Activated naive CD4-positive, alpha-beta T cell treated with anti-CD3 and anti-CD28 coated beads, Interleukin-2, amount 10 ng/mL, durations not matched to agents 7 days and 5 days (primary cell): ENCODE data around the gene SPINK4.

Experiments used
- CTCF ChIA-PET: fragments of 350-600 bp; sonication (Branson Sonifier 250); formaldehyde crosslinking; loops from one replicate; lab custom pipeline; 2021; ENCODE audit warnings: antibody characterized with exemption; lab: Charles Lee
- DNase-seq: peaks from one replicate; pipeline ENCODE4 v3.0.0-alpha.2; 2020
- H3K27ac Mint-ChIP-seq: one replicate; pipeline ENCODE4 v1.8.0; 2021; ENCODE audit warnings: mild to moderate bottlenecking, moderate library complexity, mixed read lengths
- H3K27me3 Mint-ChIP-seq: one replicate; pipeline ENCODE4 v1.8.0; 2021; ENCODE audit warnings: mild to moderate bottlenecking, mixed read lengths
- H3K36me3 Mint-ChIP-seq: one replicate; pipeline ENCODE4 v1.8.0; 2021; ENCODE audit warnings: mixed read lengths
- H3K4me1 Mint-ChIP-seq: one replicate; pipeline ENCODE4 v1.8.0; 2021; ENCODE audit warnings: mixed read lengths
- H3K4me3 Mint-ChIP-seq: one replicate; pipeline ENCODE4 v1.8.0; 2021; ENCODE audit warnings: mild to moderate bottlenecking, moderate library complexity, mixed read lengths
- H3K9me3 Mint-ChIP-seq: one replicate; pipeline ENCODE4 v1.8.0; 2021; ENCODE audit warnings: mixed read lengths

Gene SPINK4

DNA sequence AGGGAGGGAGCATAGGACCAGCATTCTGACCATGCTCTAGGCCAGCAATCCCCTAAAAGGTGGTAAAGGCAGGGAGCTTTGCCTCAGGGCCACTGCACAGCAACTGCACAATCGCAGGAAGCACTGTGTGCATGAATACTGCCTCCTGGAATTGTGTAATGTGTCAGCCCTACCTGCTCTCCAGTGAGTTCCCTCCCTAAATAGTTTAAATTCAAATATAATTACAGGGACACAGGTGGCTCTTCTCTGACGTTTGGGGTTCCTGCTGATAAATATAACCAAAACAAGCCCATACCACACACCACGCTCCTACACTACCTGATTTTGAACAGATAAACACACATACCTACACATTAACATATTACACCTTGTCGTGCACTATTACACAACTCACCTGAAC, 15.5 kb downstream of the SPINK4 start:
- Mint-ChIP-seq H3K9me3 (no peaks in the 10 kb centered on the region), H3K4me1 (peaks cover 2% of the 10 kb centered on the region), H3K36me3 (peaks cover 58% of the 10 kb centered on the region), H3K27me3 (no peaks in the 10 kb centered on the region), H3K27ac (no peak overlapping the region), H3K4me3 (no peak overlapping the region)
- no peak for DNase-seq
- CTCF ChIA-PET, result no interaction called here

DNA sequence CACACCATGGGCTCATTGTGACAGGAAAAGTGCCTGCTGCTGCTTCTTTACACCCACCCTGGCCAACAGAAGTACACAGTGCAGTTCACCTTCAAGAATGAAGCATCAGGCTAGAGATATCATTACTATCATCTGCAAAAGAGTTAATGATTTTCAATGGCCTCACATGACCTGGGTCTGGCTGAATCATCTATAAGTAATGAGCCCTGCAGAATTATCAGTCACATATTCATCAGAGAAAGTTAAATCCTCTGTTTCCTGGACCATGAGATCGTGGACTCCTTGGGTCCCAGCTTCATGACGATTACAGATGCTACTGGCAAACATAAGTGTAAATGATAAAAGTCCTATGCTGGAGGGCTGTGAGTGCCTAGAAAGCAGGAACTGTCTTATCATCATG, 16.3 kb downstream of the SPINK4 start:
- DNase-seq, result no peak
- CTCF ChIA-PET, result no interaction called here
- Mint-ChIP-seq H3K4me3 (no peak overlapping the region), H3K9me3 (no peaks in the 10 kb centered on the region), H3K36me3 (peaks cover 64% of the 10 kb centered on the region), H3K27ac (no peak overlapping the region), H3K27me3 (no peaks in the 10 kb centered on the region), H3K4me1 (peaks cover 6% of the 10 kb centered on the region)

DNA sequence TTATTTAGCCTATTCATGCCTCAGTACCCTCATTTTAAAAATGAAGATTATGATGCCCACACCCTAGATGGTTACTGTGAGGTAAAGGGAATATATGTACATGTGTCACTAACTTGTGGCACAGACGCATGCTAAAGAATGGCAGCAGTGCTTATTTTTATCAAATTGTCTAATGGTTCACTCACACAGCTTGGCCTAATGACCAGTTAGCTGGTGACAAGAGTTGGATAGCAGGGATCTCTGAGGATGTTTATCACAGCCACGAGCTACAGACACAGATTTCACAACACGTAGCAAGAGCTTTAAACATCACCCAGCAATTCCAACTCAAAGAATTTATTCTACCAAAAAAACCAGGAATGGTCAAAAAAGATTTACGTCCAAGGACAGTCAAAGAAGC, 17.3 kb downstream of the SPINK4 start:
- Mint-ChIP-seq H3K27me3 (no peaks in the 10 kb centered on the region), H3K4me1 (peaks cover 12% of the 10 kb centered on the region), H3K9me3 (no peaks in the 10 kb centered on the region), H3K36me3 (peaks cover 67% of the 10 kb centered on the region), H3K4me3 (no peak overlapping the region), H3K27ac (no peak overlapping the region)
- DNase-seq, result no peak
- CTCF ChIA-PET, result no interaction called here

DNA sequence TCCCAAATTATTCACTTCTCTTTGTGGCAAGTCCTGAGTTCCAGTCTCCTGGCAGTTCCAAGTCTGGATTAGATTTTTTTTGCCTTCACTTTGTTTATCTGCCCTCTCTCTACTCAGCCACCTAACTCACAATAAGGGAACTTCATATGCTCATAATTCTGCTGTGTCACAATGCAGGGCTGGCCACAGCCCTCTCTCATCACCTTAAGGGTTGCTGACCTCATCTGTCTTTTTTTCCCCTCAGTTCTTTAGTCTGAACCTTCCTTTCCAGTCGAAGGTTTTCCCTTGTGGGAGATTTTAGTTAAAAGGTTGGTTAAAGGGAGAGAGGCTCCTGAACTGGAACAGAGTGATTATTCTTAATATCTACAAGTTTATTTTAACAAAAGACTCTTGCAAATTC, 20.4 kb downstream of the SPINK4 start:
- Mint-ChIP-seq H3K36me3 (peaks cover 62% of the 10 kb centered on the region), H3K4me3 (no peak overlapping the region), H3K4me1 (peaks cover 26% of the 10 kb centered on the region), H3K27ac (no peak overlapping the region), H3K27me3 (no peaks in the 10 kb centered on the region), H3K9me3 (no peaks in the 10 kb centered on the region)
- no peak for DNase-seq
- CTCF ChIA-PET, result no interaction called here

DNA sequence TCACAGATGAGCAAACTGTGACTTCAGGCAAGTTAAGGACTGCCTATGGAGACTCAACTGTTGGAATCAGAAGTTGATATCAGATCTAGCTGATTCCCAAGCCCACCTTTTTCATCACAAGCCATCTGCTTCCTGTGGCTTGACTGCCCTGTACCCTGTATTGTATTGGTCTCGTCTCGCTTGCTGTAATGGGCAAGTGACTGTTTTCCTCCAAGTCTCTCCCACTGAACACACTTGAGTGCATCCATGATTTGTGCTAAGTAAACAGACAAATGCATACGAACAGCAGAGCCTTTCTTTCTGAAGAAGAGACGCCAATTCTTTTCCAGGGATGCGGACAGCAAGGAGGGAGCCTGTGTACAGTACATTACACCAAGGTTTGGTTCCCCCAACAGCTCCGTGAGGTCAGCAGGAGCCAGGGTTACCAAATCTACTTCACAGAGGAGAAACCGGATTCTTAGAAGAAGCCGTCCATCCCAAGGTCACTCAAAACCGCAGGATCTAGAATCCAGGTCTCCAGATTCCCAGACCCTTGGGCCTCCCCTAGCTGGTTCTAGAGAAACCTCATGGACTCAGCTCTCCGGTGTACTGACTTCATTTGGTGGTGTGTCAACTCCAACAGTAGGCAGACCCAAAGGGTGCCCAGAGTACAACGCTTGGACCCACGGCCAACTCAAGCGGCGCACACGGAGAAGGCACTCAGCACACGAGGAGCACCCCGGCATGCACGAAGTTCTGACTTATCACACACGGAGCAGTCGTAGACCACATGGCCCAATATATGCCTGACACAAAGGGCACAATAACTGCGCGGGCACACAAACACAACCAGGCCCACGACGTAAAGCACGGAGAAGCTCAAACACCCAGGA, 23.4 kb downstream of the SPINK4 start:
- no peaks in the 10 kb centered on the region for H3K9me3 Mint-ChIP-seq
- peak overlapping the region; percentile 87 for H3K27ac Mint-ChIP-seq
- peaks cover 62% of the 10 kb centered on the region for H3K36me3 Mint-ChIP-seq
- H3K4me3 Mint-ChIP-seq, result peak overlapping the region; percentile 83
- CTCF ChIA-PET, result interaction anchor here (0.9 to 1.2 kb wide), 3 partner anchors 24 to 220 kb away, joined by 3 to 5 read pairs (median 3); no protein-coding TSS in a partner anchor
- H3K27me3 Mint-ChIP-seq, result no peaks in the 10 kb centered on the region
- peaks cover 54% of the 10 kb centered on the region for H3K4me1 Mint-ChIP-seq
- no peak for DNase-seq

DNA sequence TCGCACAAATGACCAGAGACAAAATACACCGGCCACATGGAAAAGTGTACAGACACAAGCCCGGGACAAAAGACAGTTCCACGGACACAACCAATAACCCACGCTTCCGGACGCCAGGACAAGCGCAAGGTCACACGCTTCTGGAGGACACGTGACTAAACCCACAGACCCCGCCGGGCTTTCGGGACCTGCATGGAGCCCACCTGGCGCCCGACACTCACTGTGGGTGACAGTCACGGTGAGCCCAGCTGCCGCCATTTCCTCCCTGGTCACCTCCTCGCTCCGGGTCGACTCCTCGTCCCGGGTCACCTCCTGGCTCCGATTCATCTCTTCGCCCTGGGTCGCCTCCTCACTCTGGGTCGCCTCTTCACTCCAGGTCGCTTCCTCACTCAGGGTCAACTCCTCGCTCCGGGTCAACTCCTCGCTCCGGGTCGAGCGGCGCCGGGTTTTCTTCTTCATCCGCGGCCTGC, 24.1 kb downstream of the SPINK4 start:
- Mint-ChIP-seq H3K9me3 (no peaks in the 10 kb centered on the region), H3K4me3 (peak overlapping the region; percentile 83), H3K27me3 (no peaks in the 10 kb centered on the region), H3K27ac (peak overlapping the region; percentile 87), H3K36me3 (peaks cover 58% of the 10 kb centered on the region), H3K4me1 (peaks cover 55% of the 10 kb centered on the region)
- peak; percentile 72 for DNase-seq
- CTCF ChIA-PET, result interaction anchor here (0.9 to 1.2 kb wide), 3 partner anchors 23 to 221 kb away, joined by 3 to 5 read pairs (median 3); no protein-coding TSS in a partner anchor

DNA sequence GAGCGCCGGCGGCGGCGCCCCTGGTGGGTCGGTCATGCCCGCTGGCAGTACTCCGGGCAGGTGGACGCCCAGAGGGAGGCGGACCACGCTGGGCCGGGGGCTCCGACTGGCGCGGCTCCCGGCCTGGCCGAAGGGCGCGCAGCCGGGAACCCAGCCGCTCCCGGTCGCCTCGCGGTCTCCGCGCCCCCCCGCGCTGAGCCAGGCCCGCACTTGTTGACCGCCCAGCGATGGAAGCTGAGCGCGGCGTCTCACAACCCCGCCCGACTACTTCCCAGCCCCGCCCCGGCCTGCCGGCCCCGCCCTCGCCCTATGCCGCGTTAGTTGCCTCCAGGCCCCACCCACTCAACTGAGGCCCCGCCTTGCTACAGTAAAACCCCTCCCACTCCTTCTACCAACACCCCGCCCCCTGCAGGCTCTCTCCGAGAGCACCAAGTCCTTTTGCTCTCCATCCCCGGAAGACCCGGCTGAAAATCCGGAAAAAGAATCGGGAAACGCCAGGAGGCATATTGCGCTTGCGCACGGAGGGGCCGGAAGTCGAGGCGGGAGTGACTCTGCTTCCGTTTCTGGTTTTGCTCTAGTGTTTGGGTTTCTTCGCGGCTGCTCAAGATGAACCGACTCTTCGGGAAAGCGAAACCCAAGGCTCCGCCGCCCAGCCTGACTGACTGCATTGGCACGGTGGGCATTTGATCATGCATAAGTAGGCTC, 24.7 kb downstream of the SPINK4 start, which contains the start of the genes BAG1 and CHMP5:
Gene BAG1 (minus strand): TSS at position 236 of the 705 bp plus-strand sequence.
Gene CHMP5 (plus strand): TSS at position 577 of the 705 bp plus-strand sequence. CDS start 30 bp downstream, at position 607.
- H3K9me3 Mint-ChIP-seq, result no peaks in the 10 kb centered on the region
- peaks cover 54% of the 10 kb centered on the region for H3K36me3 Mint-ChIP-seq
- H3K27me3 Mint-ChIP-seq, result no peaks in the 10 kb centered on the region
- peak within 1 kb of the TSS; percentile 96 for H3K27ac Mint-ChIP-seq
- peak; percentile 100 for DNase-seq
- H3K4me1 Mint-ChIP-seq, result peaks cover 55% of the 10 kb centered on the region
- CTCF ChIA-PET, result interaction anchor here (0.9 kb wide), 1 partner anchor 38 kb away, joined by 5 read pairs; no protein-coding TSS in a partner anchor
- H3K4me3 Mint-ChIP-seq, result peak within 1 kb of the TSS; percentile 83

DNA sequence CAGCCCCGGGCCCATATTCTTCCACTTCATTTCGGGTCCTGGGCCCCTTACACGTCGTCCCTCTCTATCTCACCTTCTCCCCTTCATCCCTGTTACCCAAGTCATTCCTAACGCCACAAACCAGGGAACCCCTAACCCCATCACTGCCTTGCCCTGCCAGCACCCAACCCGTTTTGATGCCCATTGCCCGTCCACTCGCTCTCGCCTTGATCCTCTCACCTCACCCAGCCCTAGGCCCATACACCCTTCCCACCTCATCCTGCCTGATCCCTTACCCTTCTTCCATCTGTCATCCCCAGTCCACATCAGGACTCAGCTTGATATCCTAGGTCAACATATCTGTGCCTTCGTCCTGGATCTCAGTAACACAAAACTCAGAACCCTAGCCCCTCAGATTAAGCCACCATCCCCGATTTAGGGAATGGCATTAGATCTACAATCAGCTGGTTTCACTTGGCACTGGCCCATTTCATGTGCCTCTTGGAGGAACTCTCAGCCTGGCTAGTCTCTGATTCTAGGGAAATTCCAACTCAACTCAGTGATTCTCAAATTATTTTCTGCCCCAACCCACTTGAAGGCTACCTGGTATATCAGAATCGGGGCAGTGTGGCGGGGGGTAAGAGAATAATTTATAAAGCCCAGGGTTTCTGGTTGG, 25.4 kb downstream of the SPINK4 start:
- Mint-ChIP-seq H3K27me3 (no peaks in the 10 kb centered on the region), H3K9me3 (no peaks in the 10 kb centered on the region), H3K27ac (peak overlapping the region; percentile 96), H3K4me1 (peaks cover 53% of the 10 kb centered on the region), H3K36me3 (peaks cover 51% of the 10 kb centered on the region), H3K4me3 (peak overlapping the region; percentile 83)
- CTCF ChIA-PET, result no interaction called here
- no peak for DNase-seq

DNA sequence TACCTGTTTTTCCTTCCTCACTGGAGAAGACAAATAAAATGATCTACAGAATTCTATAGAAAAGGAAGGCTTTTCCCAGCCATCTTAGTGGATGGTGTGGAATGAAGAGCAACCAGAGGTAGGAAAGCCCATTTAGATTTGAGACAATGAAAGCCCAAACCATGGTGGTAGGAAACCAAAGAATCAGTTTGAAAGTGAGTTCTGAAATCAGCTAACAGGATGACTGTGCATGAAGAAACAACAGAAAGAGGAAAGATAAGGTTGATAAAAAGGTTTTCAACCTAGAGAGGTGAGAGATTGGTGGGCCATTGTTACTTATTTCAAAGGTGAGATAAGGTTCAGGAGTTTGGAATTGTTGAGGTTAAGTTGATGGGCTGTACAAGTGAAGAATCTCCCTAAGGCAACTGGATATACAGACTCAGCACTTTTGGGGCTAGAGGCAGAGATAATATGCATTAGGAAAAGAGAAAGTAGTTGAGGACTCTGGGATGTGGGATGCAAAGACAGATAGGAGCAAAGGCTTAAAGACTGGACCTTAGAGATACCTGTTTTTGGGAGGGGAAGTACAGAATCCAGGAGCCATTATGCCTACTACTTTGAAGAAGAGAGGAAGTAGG, 27.3 kb downstream of the SPINK4 start:
- Mint-ChIP-seq H3K27ac (peak overlapping the region; percentile 7), H3K9me3 (no peaks in the 10 kb centered on the region), H3K27me3 (no peaks in the 10 kb centered on the region), H3K4me1 (peaks cover 51% of the 10 kb centered on the region), H3K4me3 (no peak overlapping the region), H3K36me3 (peaks cover 55% of the 10 kb centered on the region)
- CTCF ChIA-PET, result no interaction called here
- no peak for DNase-seq

DNA sequence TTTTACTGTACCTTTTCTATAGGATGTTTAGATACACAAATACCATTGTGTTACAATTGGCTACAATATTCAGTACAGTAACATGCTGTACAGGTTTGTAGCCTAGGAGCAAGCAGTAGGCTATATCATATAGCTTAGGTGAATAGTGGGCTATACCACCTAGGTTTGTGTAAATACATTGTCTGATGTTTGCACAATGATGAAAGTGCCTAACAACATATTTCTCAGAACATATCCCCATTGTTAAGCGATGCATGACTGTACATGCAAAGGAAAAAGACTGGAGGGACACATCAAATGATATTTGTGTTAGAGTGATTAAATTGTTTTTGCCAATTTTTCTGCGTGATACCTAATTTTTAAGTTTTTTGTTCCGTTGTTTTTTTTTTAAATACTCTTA, 30.2 kb downstream of the SPINK4 start:
- H3K9me3 Mint-ChIP-seq, result no peaks in the 10 kb centered on the region
- H3K27me3 Mint-ChIP-seq, result no peaks in the 10 kb centered on the region
- peaks cover 61% of the 10 kb centered on the region for H3K36me3 Mint-ChIP-seq
- CTCF ChIA-PET, result no interaction called here
- H3K4me3 Mint-ChIP-seq, result no peak overlapping the region
- H3K4me1 Mint-ChIP-seq, result peaks cover 43% of the 10 kb centered on the region
- DNase-seq, result no peak
- no peak overlapping the region for H3K27ac Mint-ChIP-seq

DNA sequence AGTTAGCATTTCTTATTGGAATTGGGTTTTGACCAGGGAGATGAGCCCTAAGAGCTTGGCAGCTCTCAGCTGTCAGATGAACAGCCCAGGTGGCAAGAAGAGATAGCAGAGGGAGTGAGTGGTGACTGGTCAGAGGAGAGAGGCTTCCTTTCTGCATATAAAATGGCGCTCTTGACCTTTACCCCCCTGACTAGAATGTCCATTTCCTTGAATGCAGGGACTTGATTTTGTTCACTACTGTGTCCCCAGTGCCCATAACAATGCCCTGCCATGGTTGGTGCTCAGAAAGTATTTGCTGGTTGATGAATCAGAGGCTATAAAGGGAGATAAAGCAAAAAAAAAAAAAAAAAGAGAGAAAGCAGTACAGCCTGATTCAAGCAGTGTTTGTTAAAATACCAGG, 32.1 kb downstream of the SPINK4 start:
- Mint-ChIP-seq H3K4me3 (no peak overlapping the region), H3K9me3 (no peaks in the 10 kb centered on the region), H3K36me3 (peaks cover 61% of the 10 kb centered on the region), H3K4me1 (peaks cover 24% of the 10 kb centered on the region), H3K27ac (no peak overlapping the region), H3K27me3 (no peaks in the 10 kb centered on the region)
- CTCF ChIA-PET, result interaction anchor here (0.6 to 1.7 kb wide), 3 partner anchors 25 to 195 kb away, joined by 3 read pairs; no protein-coding TSS in a partner anchor
- no peak for DNase-seq

DNA sequence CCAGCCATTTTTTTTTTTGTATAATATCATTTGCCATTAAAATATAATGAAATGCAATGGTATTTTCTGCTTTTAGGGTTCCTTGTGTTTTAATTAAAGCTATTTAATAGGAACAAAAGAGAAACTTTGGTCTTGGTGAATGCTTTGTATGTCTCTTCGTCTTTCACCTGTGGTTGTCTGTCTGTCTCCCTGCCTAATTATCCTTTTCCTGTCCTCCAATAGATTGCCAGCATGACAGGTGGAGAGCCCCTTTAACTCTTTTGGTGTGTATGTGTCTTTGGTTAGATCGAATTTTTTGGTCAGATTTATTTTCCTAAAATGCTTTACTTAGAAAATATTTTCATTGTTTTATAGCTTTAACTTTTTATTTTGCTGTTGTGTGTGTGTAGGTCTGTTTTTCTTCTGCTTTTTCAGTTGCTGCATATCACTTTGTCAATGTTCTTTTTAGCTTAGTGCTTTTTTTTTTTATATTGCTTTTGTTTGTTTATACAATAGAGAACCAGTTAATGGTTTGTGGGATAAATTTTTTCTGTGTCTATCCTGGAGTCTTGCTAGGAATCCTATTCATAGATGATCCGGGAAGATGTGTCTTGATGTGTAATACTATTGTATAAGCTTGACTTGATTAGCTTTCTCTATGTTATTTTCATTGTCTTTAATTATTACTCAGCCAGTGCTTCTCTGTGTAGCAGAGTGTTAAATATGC, 33.5 kb downstream of the SPINK4 start:
- H3K4me3 Mint-ChIP-seq, result no peak overlapping the region
- DNase-seq, result no peak
- H3K36me3 Mint-ChIP-seq, result peaks cover 64% of the 10 kb centered on the region
- no peak overlapping the region for H3K27ac Mint-ChIP-seq
- H3K4me1 Mint-ChIP-seq, result peaks cover 11% of the 10 kb centered on the region
- no peaks in the 10 kb centered on the region for H3K9me3 Mint-ChIP-seq
- H3K27me3 Mint-ChIP-seq, result no peaks in the 10 kb centered on the region
- CTCF ChIA-PET, result interaction anchor here (0.6 to 1.7 kb wide), 5 partner anchors 13 to 898 kb away, joined by 3 to 4 read pairs (median 3); no protein-coding TSS in a partner anchor

DNA sequence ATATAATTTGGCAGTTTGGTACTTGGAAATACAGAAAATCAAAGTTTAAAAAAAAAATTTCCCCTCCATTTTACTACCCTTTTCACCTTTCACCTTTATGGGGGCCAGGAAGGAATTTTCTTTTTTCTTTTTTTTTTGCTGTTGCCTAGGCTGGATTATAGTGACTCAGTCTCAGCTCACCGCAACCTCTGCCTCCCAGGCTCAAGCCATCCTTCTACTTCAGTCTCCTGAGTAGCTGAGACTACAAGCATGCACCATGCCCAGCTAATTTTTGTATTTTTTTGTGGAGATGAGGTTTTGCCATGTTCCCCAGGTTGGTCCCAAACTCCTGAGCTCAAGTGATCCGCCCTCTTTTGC, 34.0 kb downstream of the SPINK4 start:
- peaks cover 11% of the 10 kb centered on the region for H3K4me1 Mint-ChIP-seq
- DNase-seq, result no peak
- H3K27me3 Mint-ChIP-seq, result no peaks in the 10 kb centered on the region
- H3K9me3 Mint-ChIP-seq, result no peaks in the 10 kb centered on the region
- no peak overlapping the region for H3K27ac Mint-ChIP-seq
- peaks cover 63% of the 10 kb centered on the region for H3K36me3 Mint-ChIP-seq
- no peak overlapping the region for H3K4me3 Mint-ChIP-seq
- CTCF ChIA-PET, result interaction anchor here (1.5 to 1.7 kb wide), 2 partner anchors 13 to 23 kb away, joined by 3 read pairs; no protein-coding TSS in a partner anchor
